Muscle layer of duodenum (tissue), 2 donors: Measurements from ENCODE around the gene CNN1.

Experiments used
- H3K27ac ChIP-seq: one replicate; pipeline ENCODE4 v1.7.0; 2013; ENCODE audit warnings: mild to moderate bottlenecking, low read length
- H3K27me3 ChIP-seq: one replicate; pipeline ENCODE4 v1.7.0; 2013; ENCODE audit warnings: low read depth, mild to moderate bottlenecking, control low read depth, low read length
- H3K36me3 ChIP-seq, 2 donors: one replicate each; pipeline ENCODE4 v1.7.0; 2013; ENCODE audit warnings: low read length in 2 of 2, control low read depth in 1 of 2, mild to moderate bottlenecking in 1 of 2; ENCODE audit not compliant: insufficient read depth in 2 of 2, control insufficient read depth in 1 of 2
- H3K4me1 ChIP-seq, 2 donors: one replicate each; pipeline ENCODE4 v1.7.0; 2013; ENCODE audit warnings: low read length in 2 of 2, mild to moderate bottlenecking in 2 of 2, control low read depth in 1 of 2, moderate library complexity in 1 of 2; ENCODE audit not compliant: insufficient read depth in 2 of 2, control insufficient read depth in 1 of 2
- H3K4me3 ChIP-seq, 2 donors: one replicate each; pipeline ENCODE4 v1.7.0; 2013; ENCODE audit warnings: low read length in 2 of 2, low read depth in 1 of 2, mild to moderate bottlenecking in 1 of 2
- H3K9me3 ChIP-seq, 2 donors: one replicate each; pipeline ENCODE4 v1.7.0; 2013; ENCODE audit warnings: low read length in 2 of 2, control low read depth in 1 of 2, mild to moderate bottlenecking in 1 of 2; ENCODE audit not compliant: control insufficient read depth in 1 of 2
- donor health status: healthy.

Gene CNN1

GRCh38 chr19:11535792-11536595 lies 2.7 kb upstream of the CNN1 start:
- H3K4me1 ChIP-seq: peaks cover 4% of the 10 kb centered on the region in 2 donors
- H3K4me3 ChIP-seq: peak overlapping the region; percentile 31 to 53
- no peaks in the 10 kb centered on the region for H3K27me3 ChIP-seq
- no peaks in the 10 kb centered on the region for H3K9me3 ChIP-seq
- H3K27ac ChIP-seq: peak overlapping the region; percentile 88
- peaks cover 0 to 2% of the 10 kb centered on the region in 2 donors for H3K36me3 ChIP-seq

- no peaks in the 10 kb centered on the region for H3K27me3 ChIP-seq
- peaks cover 0 to 14% of the 10 kb centered on the region in 2 donors for H3K36me3 ChIP-seq
- H3K27ac ChIP-seq: peak overlapping the region; percentile 91
- H3K4me3 ChIP-seq: peak overlapping the region; percentile 61 to 64
- H3K4me1 ChIP-seq: peaks cover 4 to 10% of the 10 kb centered on the region in 2 donors
- H3K9me3 ChIP-seq: no peaks in the 10 kb centered on the region
These were observed 1.1 kb downstream of the CNN1 start for GRCh38 chr19:11539495-11540365.

GRCh38 chr19:11540645-11541044 lies 2.0 kb downstream of the CNN1 start:
- Histone ChIP-seq H3K9me3 (no peaks in the 10 kb centered on the region), H3K36me3 (peaks cover 0 to 14% of the 10 kb centered on the region in 2 donors), H3K4me3 (peak overlapping the region; percentile 46 to 64), H3K4me1 (peaks cover 2 to 15% of the 10 kb centered on the region in 2 donors), H3K27ac (peak overlapping the region; percentile 67), H3K27me3 (no peaks in the 10 kb centered on the region)

GRCh38 chr19:11541238-11541637 lies 2.6 kb downstream of the CNN1 start:
- Histone ChIP-seq H3K27ac (no peak overlapping the region), H3K36me3 (peaks cover 0 to 18% of the 10 kb centered on the region in 2 donors), H3K27me3 (no peaks in the 10 kb centered on the region), H3K9me3 (no peaks in the 10 kb centered on the region), H3K4me3 (peak overlapping the region; percentile 46 to 64), H3K4me1 (peaks cover 0 to 15% of the 10 kb centered on the region in 2 donors)

GRCh38 chr19:11547929-11548700 lies 9.5 kb downstream of the CNN1 start:
- Histone ChIP-seq H3K9me3 (no peaks in the 10 kb centered on the region), H3K4me1 (peaks cover 0 to 16% of the 10 kb centered on the region in 2 donors), H3K36me3 (peaks cover 4 to 43% of the 10 kb centered on the region in 2 donors), H3K4me3 (no peak overlapping the region), H3K27ac (no peak overlapping the region), H3K27me3 (no peaks in the 10 kb centered on the region)

- Histone ChIP-seq H3K36me3 (peaks cover 9 to 51% of the 10 kb centered on the region in 2 donors), H3K27me3 (no peaks in the 10 kb centered on the region), H3K9me3 (no peaks in the 10 kb centered on the region), H3K27ac (no peak overlapping the region), H3K4me1 (peaks cover 0 to 10% of the 10 kb centered on the region in 2 donors), H3K4me3 (no peak overlapping the region)
These were observed 10.8 kb downstream of the CNN1 start for GRCh38 chr19:11549386-11549953.

GRCh38 chr19:11550265-11550664 lies 11.6 kb downstream of the CNN1 start:
- no peaks in the 10 kb centered on the region for H3K27me3 ChIP-seq
- H3K4me3 ChIP-seq: no peak overlapping the region
- H3K36me3 ChIP-seq: peaks cover 9 to 55% of the 10 kb centered on the region in 2 donors
- H3K27ac ChIP-seq: no peak overlapping the region
- H3K4me1 ChIP-seq: peaks cover 0 to 6% of the 10 kb centered on the region in 2 donors
- no peaks in the 10 kb centered on the region for H3K9me3 ChIP-seq

- no peak overlapping the region for H3K4me3 ChIP-seq
- peaks cover 0 to 6% of the 10 kb centered on the region in 2 donors for H3K4me1 ChIP-seq
- no peak overlapping the region for H3K27ac ChIP-seq
- no peaks in the 10 kb centered on the region for H3K27me3 ChIP-seq
- no peaks in the 10 kb centered on the region for H3K9me3 ChIP-seq
- peaks cover 14 to 51% of the 10 kb centered on the region in 2 donors for H3K36me3 ChIP-seq
These were observed 13.1 kb downstream of the CNN1 start for GRCh38 chr19:11551603-11552235.

- no peak overlapping the region for H3K27ac ChIP-seq
- H3K4me3 ChIP-seq: no peak overlapping the region
- peaks cover 13 to 44% of the 10 kb centered on the region in 2 donors for H3K36me3 ChIP-seq
- no peaks in the 10 kb centered on the region for H3K27me3 ChIP-seq
- H3K9me3 ChIP-seq: no peaks in the 10 kb centered on the region
- H3K4me1 ChIP-seq: peaks cover 1 to 13% of the 10 kb centered on the region in 2 donors
These were observed 14.2 kb downstream of the CNN1 start for GRCh38 chr19:11552666-11553372.

GRCh38 chr19:11554160-11554559 lies 15.5 kb downstream of the CNN1 start:
- peaks cover 10 to 37% of the 10 kb centered on the region in 2 donors for H3K36me3 ChIP-seq
- H3K27me3 ChIP-seq: no peaks in the 10 kb centered on the region
- H3K9me3 ChIP-seq: no peaks in the 10 kb centered on the region
- no peak overlapping the region for H3K4me3 ChIP-seq
- H3K27ac ChIP-seq: no peak overlapping the region
- peaks cover 6 to 23% of the 10 kb centered on the region in 2 donors for H3K4me1 ChIP-seq
